Mucosa of rectum (tissue), 2 donors: ENCODE results near the gene B4GALT5.
"Not testable (repeated sequence)": the region's sequence is repeated elsewhere in the genome, so short reads cannot be mapped to it uniquely, and the experiment has no call there.

Experiments
- H3K27ac ChIP-seq, 2 donors: one replicate each; pipeline ENCODE4 v1.7.0; 2013; ENCODE audit warnings: inconsistent platforms in 2 of 2, low read depth in 2 of 2, low read length in 2 of 2
- H3K27me3 ChIP-seq, 2 donors: one replicate each; pipeline ENCODE4 v1.7.0; 2013; ENCODE audit warnings: low read length in 2 of 2; ENCODE audit not compliant: control insufficient read depth in 2 of 2, insufficient read depth in 2 of 2
- H3K36me3 ChIP-seq, 2 donors: one replicate each; pipeline ENCODE4 v1.7.0; 2013; ENCODE audit warnings: low read length in 2 of 2; ENCODE audit not compliant: control insufficient read depth in 2 of 2, insufficient read depth in 2 of 2
- H3K4me1 ChIP-seq, 2 donors: one replicate each; pipeline ENCODE4 v1.7.0; 2013; ENCODE audit warnings: low read length in 2 of 2, mild to moderate bottlenecking in 1 of 2; ENCODE audit not compliant: control insufficient read depth in 2 of 2, insufficient read depth in 2 of 2
- H3K4me3 ChIP-seq, 2 donors: one replicate each; pipeline ENCODE4 v1.7.0; 2013; ENCODE audit warnings: low read length in 2 of 2
- H3K9ac ChIP-seq, 2 donors: one replicate each; pipeline ENCODE4 v1.7.0; 2013; ENCODE audit warnings: low read length in 2 of 2, low read depth in 1 of 2, mild to moderate bottlenecking in 1 of 2
- H3K9me3 ChIP-seq, 2 donors: one replicate each; pipeline ENCODE4 v1.7.0; 2013; ENCODE audit warnings: low read length in 2 of 2; ENCODE audit not compliant: control insufficient read depth in 2 of 2
- donor health status: healthy.
- donor health status: Normal muscosa, but diverticular disease.

B4GALT5 gene

GRCh38 chr20:49631061-49631716 is 82.5 kb downstream of the B4GALT5 start:
- Histone ChIP-seq H3K9ac (no peak overlapping the region), H3K27ac (no peak overlapping the region)

GRCh38 chr20:49630396-49630951 is 83.2 kb downstream of the B4GALT5 start:
- no peaks in the 10 kb centered on the region for H3K27me3 ChIP-seq
- H3K9me3 ChIP-seq: no peaks in the 10 kb centered on the region
- H3K4me3 ChIP-seq: no peak overlapping the region
- H3K36me3 ChIP-seq: peaks cover 0 to 4% of the 10 kb centered on the region in 2 donors
- peaks cover 0 to 9% of the 10 kb centered on the region in 2 donors for H3K4me1 ChIP-seq
- no peak overlapping the region for H3K27ac ChIP-seq
- H3K9ac ChIP-seq: no peak overlapping the region

More at GRCh38 chr20:49631061-49631716, 82.5 kb downstream of the B4GALT5 start:
- no peaks in the 10 kb centered on the region for H3K27me3 ChIP-seq
- no peaks in the 10 kb centered on the region for H3K9me3 ChIP-seq
- H3K4me1 ChIP-seq: peaks cover 3 to 9% of the 10 kb centered on the region in 2 donors
- H3K36me3 ChIP-seq: peaks cover 7 to 10% of the 10 kb centered on the region in 2 donors
- no peak overlapping the region for H3K4me3 ChIP-seq

GRCh38 chr20:49629606-49630005 is 84.1 kb downstream of the B4GALT5 start:
- H3K9me3 ChIP-seq: no peaks in the 10 kb centered on the region
- peaks cover 0 to 4% of the 10 kb centered on the region in 2 donors for H3K36me3 ChIP-seq
- H3K9ac ChIP-seq: no peak overlapping the region
- no peaks in the 10 kb centered on the region for H3K27me3 ChIP-seq
- H3K27ac ChIP-seq: no peak overlapping the region
- H3K4me3 ChIP-seq: no peak overlapping the region
- H3K4me1 ChIP-seq: peaks cover 0 to 6% of the 10 kb centered on the region in 2 donors

GRCh38 chr20:49628280-49628679 is 85.4 kb downstream of the B4GALT5 start:
- H3K27me3 ChIP-seq, H3K9ac ChIP-seq, H3K36me3 ChIP-seq, H3K4me3 ChIP-seq, H3K27ac ChIP-seq, H3K4me1 ChIP-seq, H3K9me3 ChIP-seq: not testable (repeated sequence)

- Histone ChIP-seq H3K4me3 (no peak overlapping the region), H3K9ac (no peak overlapping the region), H3K36me3 (no peaks in the 10 kb centered on the region), H3K4me1 (peaks cover 0 to 6% of the 10 kb centered on the region in 2 donors), H3K9me3 (no peaks in the 10 kb centered on the region), H3K27me3 (no peaks in the 10 kb centered on the region), H3K27ac (no peak overlapping the region)
Measured at GRCh38 chr20:49627329-49627761, 86.3 kb downstream of the B4GALT5 start.

- not testable (repeated sequence) for H3K4me1 ChIP-seq, H3K27me3 ChIP-seq, H3K9ac ChIP-seq, H3K9me3 ChIP-seq, H3K27ac ChIP-seq, H3K36me3 ChIP-seq, H3K4me3 ChIP-seq
Measured at GRCh38 chr20:49624988-49625387, 88.7 kb downstream of the B4GALT5 start.

GRCh38 chr20:49624317-49624716 is 89.4 kb downstream of the B4GALT5 start:
- Histone ChIP-seq H3K4me3 (no peak overlapping the region), H3K27ac (no peak overlapping the region), H3K36me3 (no peaks in the 10 kb centered on the region), H3K9ac (no peak overlapping the region), H3K27me3 (no peaks in the 10 kb centered on the region), H3K4me1 (peaks cover 3 to 6% of the 10 kb centered on the region in 2 donors), H3K9me3 (no peaks in the 10 kb centered on the region)

- Histone ChIP-seq H3K9me3 (no peaks in the 10 kb centered on the region), H3K9ac (no peak overlapping the region), H3K4me1 (peaks cover 3% of the 10 kb centered on the region in 2 donors)
Measured at GRCh38 chr20:49622243-49622642, 91.4 kb downstream of the B4GALT5 start.

GRCh38 chr20:49620364-49621240 is 93.1 kb downstream of the B4GALT5 start:
- H3K4me3 ChIP-seq: no peak overlapping the region
- no peaks in the 10 kb centered on the region for H3K36me3 ChIP-seq
- H3K9me3 ChIP-seq: no peaks in the 10 kb centered on the region
- peaks cover 3 to 5% of the 10 kb centered on the region in 2 donors for H3K4me1 ChIP-seq
- no peaks in the 10 kb centered on the region for H3K27me3 ChIP-seq
- H3K27ac ChIP-seq: no peak overlapping the region
- no peak overlapping the region for H3K9ac ChIP-seq

More at GRCh38 chr20:49622243-49622642, 91.4 kb downstream of the B4GALT5 start:
- H3K4me3 ChIP-seq: no peak overlapping the region
- H3K27me3 ChIP-seq: no peaks in the 10 kb centered on the region
- H3K27ac ChIP-seq: no peak overlapping the region
- H3K36me3 ChIP-seq: no peaks in the 10 kb centered on the region
